IMR-90 (cell line): ENCODE data around the gene AASS. TPM values are rescaled to one million over a fixed set of nuclear protein-coding genes. Genes with fewer than 3 reads are reported as not detected.
A peak's percentile ranks its signal among the peaks of the same experiment; 100 is the strongest.

Experiments used
- ATAC-seq: fragments of 200-7000 bp; cut with Tn5 transposase; 2 replicates; pipeline ENCODE4 v1.9.1; 2020; ENCODE audit warnings: low read depth, mild to moderate bottlenecking, moderate library complexity
- BruUV-seq: library from RNA; stranded (reverse); fragments of 400-500 nt; replicated peaks from 2 replicates; lab custom pipeline; 2021; lab: Mats Ljungman, UMichigan
- CTCF ChIA-PET: fragments of 300-600 bp; formaldehyde crosslinking; extraction: SDS; loops from one replicate; lab custom pipeline; 2021; ENCODE audit warnings: antibody characterized with exemption; lab: Yijun Ruan, JAX
- POLR2A ChIA-PET: fragments of 300-600 bp; sonication (Branson Sonifier 250); formaldehyde crosslinking; loops from one replicate; lab custom pipeline; 2022; ENCODE audit warnings: antibody characterized with exemption; ENCODE audit not compliant: unreplicated experiment; lab: Charles Lee
- DNase-seq: peaks from one replicate; pipeline ENCODE4 v3.0.0; 2013
- H2AFZ ChIP-seq: replicated peaks from 2 replicates; pipeline ENCODE3; 2013; ENCODE audit warnings: low read length, mild to moderate bottlenecking; ENCODE audit not compliant: poor library complexity
- H2AK5ac ChIP-seq: 2 replicates; pipeline ENCODE4 v1.6.1; 2013; ENCODE audit warnings: low read depth, low read length, inconsistent platforms
- H2AK9ac ChIP-seq: replicated peaks from 2 replicates; pipeline ENCODE3; 2013; ENCODE audit warnings: mild to moderate bottlenecking, low read depth, low read length, moderate library complexity; ENCODE audit not compliant: poor library complexity
- H2BK120ac ChIP-seq: 2 replicates; pipeline ENCODE4 v1.6.1; 2013; ENCODE audit warnings: low read depth, low read length, inconsistent platforms
- H2BK15ac ChIP-seq: 3 replicates; pipeline ENCODE4 v1.6.1; 2013; ENCODE audit warnings: low read depth, low read length, inconsistent platforms
- H2BK20ac ChIP-seq: 2 replicates; pipeline ENCODE4 v1.6.1; 2013; ENCODE audit warnings: low read depth, mild to moderate bottlenecking, inconsistent platforms, low read length, moderate library complexity
- H2BK5ac ChIP-seq: 2 replicates; pipeline ENCODE4 v1.6.1; 2013; ENCODE audit warnings: mild to moderate bottlenecking, low read depth, low read length, inconsistent platforms; ENCODE audit not compliant: poor library complexity, severe bottlenecking
- H3K14ac ChIP-seq: replicated peaks from 2 replicates; pipeline ENCODE4 v1.6.1; 2013; ENCODE audit warnings: low read depth, low read length, inconsistent platforms
- H3K18ac ChIP-seq: 2 replicates; pipeline ENCODE4 v1.6.1; 2013; ENCODE audit warnings: low read depth, low read length, control low read depth
- H3K23ac ChIP-seq: 2 replicates; pipeline ENCODE4 v1.6.1; 2013; ENCODE audit warnings: low read depth, low read length, inconsistent platforms
- H3K27ac ChIP-seq: 2 replicates; pipeline ENCODE4 v1.5.1; 2013; ENCODE audit warnings: mild to moderate bottlenecking, control low read depth, low read length; ENCODE audit not compliant: insufficient read depth
- H3K27me3 ChIP-seq: 2 replicates; pipeline ENCODE4 v1.6.1; 2013; ENCODE audit warnings: low read length; ENCODE audit not compliant: control insufficient read depth, insufficient read depth
- H3K36me3 ChIP-seq: 2 replicates; pipeline ENCODE4 v1.6.1; 2013; ENCODE audit warnings: low read length, mixed read lengths; ENCODE audit not compliant: control insufficient read depth, insufficient read depth
- H3K4ac ChIP-seq: 2 replicates; pipeline ENCODE4 v1.6.1; 2013; ENCODE audit warnings: low read depth, low read length, inconsistent platforms
- H3K4me1 ChIP-seq: 2 replicates; pipeline ENCODE4 v1.6.1; 2013; ENCODE audit warnings: low read length, mixed read lengths; ENCODE audit not compliant: control insufficient read depth, insufficient read depth
- H3K4me2 ChIP-seq: 2 replicates; pipeline ENCODE4 v1.6.1; 2013; ENCODE audit warnings: low read depth, mild to moderate bottlenecking, control low read depth, low read length, moderate library complexity
- H3K4me3 ChIP-seq: 2 replicates; pipeline ENCODE4 v1.5.1; 2013; ENCODE audit warnings: low read depth, mild to moderate bottlenecking, control low read depth, low read length, moderate library complexity; ENCODE audit not compliant: insufficient read depth
- H3K56ac ChIP-seq: 2 replicates; pipeline ENCODE4 v1.6.1; 2013; ENCODE audit warnings: low read length, inconsistent platforms; ENCODE audit not compliant: insufficient read depth; ENCODE audit errors: extremely low read depth
- H3K79me1 ChIP-seq, 2 experiments: 2 replicates each; pipeline ENCODE4 v1.6.1; 2013; ENCODE audit warnings: low read length in 2 of 2, inconsistent platforms in 1 of 2, low read depth in 1 of 2
- H3K9ac ChIP-seq: 2 replicates; pipeline ENCODE4 v1.6.1; 2013; ENCODE audit warnings: low read depth, low read length, control low read depth
- H3K9me1 ChIP-seq: 2 replicates; pipeline ENCODE4 v1.6.1; 2013; ENCODE audit warnings: low read length, inconsistent platforms; ENCODE audit not compliant: insufficient read depth
- H3K9me3 ChIP-seq: 2 replicates; pipeline ENCODE4 v1.6.1; 2013; ENCODE audit warnings: low read length; ENCODE audit not compliant: control insufficient read depth, insufficient read depth
- H4K20me1 ChIP-seq: 2 replicates; pipeline ENCODE4 v1.6.1; 2013; ENCODE audit warnings: low read length, inconsistent platforms; ENCODE audit not compliant: insufficient read depth
- H4K5ac ChIP-seq: 2 replicates; pipeline ENCODE4 v1.6.1; 2013; ENCODE audit warnings: mild to moderate bottlenecking, low read depth, low read length, control low read depth
- H4K8ac ChIP-seq, 2 experiments: 2 replicates each; pipeline ENCODE4 v1.6.1; 2013; ENCODE audit warnings: low read depth in 2 of 2, low read length in 2 of 2, control low read depth in 1 of 2, inconsistent platforms in 1 of 2
- H4K91ac ChIP-seq: 2 replicates; pipeline ENCODE4 v1.6.1; 2013; ENCODE audit warnings: low read depth, low read length, inconsistent platforms; ENCODE audit not compliant: insufficient read depth
- BHLHE40 ChIP-seq: fragments of 150-350 bp; IDR thresholded peaks from 2 replicates; pipeline ENCODE4 v1.6.1; 2016; ENCODE audit warnings: mild to moderate bottlenecking, low read depth, low read length
- CHD1 ChIP-seq: IDR thresholded peaks from 2 replicates; pipeline ENCODE4 v1.6.1; 2012; ENCODE audit warnings: low read depth, low read length, improper control_type of control experiment
- CTCF ChIP-seq: conservative IDR thresholded peaks from 2 replicates; pipeline ENCODE4 v1.5.1; 2012; ENCODE audit warnings: mild to moderate bottlenecking, low read depth, low read length, improper control_type of control experiment
- RAD21 ChIP-seq: IDR thresholded peaks from 2 replicates; pipeline ENCODE4 v1.6.1; 2012; ENCODE audit warnings: low read length, improper control_type of control experiment
- SMC3 ChIP-seq: fragments of 150-350 bp; IDR thresholded peaks from 2 replicates; pipeline ENCODE4 v1.6.1; 2016; ENCODE audit warnings: low read depth, mild to moderate bottlenecking, antibody characterized with exemption, low read length, moderate library complexity
- WGBS, 2 experiments: methylation state at CpG; one replicate each; pipeline versions ENCODE4 v1.1.5 to v1.1.7; 2013; ENCODE audit warnings: missing lambda C conversion rate in 2 of 2; ENCODE audit not compliant: insufficient read length in 1 of 2; ENCODE audit errors: extremely low coverage in 2 of 2; 5-methylcytosine and 5-hydroxymethylcytosine counted together
- dilution Hi-C: fragments of 300-500 bp; cut with HindIII; formaldehyde crosslinking; loops from one replicate; pipeline ENCODE4 v1.14.3; 2018; ENCODE audit warnings: low sequenced_read_pairs; ENCODE audit not compliant: unreplicated experiment
- in situ Hi-C: fragments of 300-500 bp; cut with MboI; formaldehyde crosslinking; loops from 3 replicates; pipeline ENCODE4 v1.14.3; 2019; ENCODE audit warnings: low sequenced_read_pairs, inconsistent platforms, mixed read lengths
- intact Hi-C: fragments of 100-400 bp; cut with micrococcal nuclease; formaldehyde crosslinking; loops from 2 replicates; pipeline ENCODE4 v1.10.0; 2022
- polyA plus RNA-seq, 3 experiments: library from polyadenylated mRNA; depleted of rRNA; stranded (reverse); fragments of >200 nt; gene quantifications; 2 replicates each; pipeline ENCODE4 v1.2.3, GENCODE V29; 2012; ENCODE audit warnings: low replicate concordance in 1 of 3
- total RNA-seq: library from RNA; depleted of rRNA; stranded (reverse); fragments of >200 nt; gene quantifications from 2 replicates; pipeline ENCODE4 v1.2.3, GENCODE V29; 2012
- TF ChIP-seq, protein P1 (sequence below): fragments of 150-350 bp; IDR thresholded peaks from 2 replicates; pipeline ENCODE4 v1.6.1; 2017; ENCODE audit warnings: mild to moderate bottlenecking, antibody characterized with exemption, low read length, low read depth

Gene AASS
- total and polyA plus RNA-seq, 2 of the 4 experiments (the other 2 are of a cell fraction), result 6.1 to 12.9 TPM

GRCh38 chr7:122092964-122093797, 50.9 kb downstream of the AASS start:
- Histone ChIP-seq H3K27me3 (no peaks in the 10 kb centered on the region), H3K9me1 (no peaks in the 10 kb centered on the region), H2AFZ (no peak overlapping the region), H3K14ac (no peak overlapping the region), H3K4me3 (no peak overlapping the region), H2BK120ac (no peak overlapping the region), H2AK5ac (no peak overlapping the region), H3K4me2 (no peak overlapping the region), H3K36me3 (peaks cover 5% of the 10 kb centered on the region; the same call in 1 of the 2 replicates), H3K56ac (no peak overlapping the region), H3K79me1 (no peaks in the 10 kb centered on the region), H3K4ac (no peak overlapping the region), H2BK15ac (no peak overlapping the region), H2AK9ac (no peak overlapping the region), H2BK20ac (no peak overlapping the region), H4K5ac (no peak overlapping the region), H3K4me1 (no peaks in the 10 kb centered on the region), H4K20me1 (no peaks in the 10 kb centered on the region), H3K18ac (no peak overlapping the region), H3K9me3 (no peaks in the 10 kb centered on the region), H2BK5ac (no peak overlapping the region), H3K23ac (no peak overlapping the region), H4K91ac (no peak overlapping the region), H3K27ac (no peak overlapping the region), H3K9ac (no peak overlapping the region), H4K8ac (no peak overlapping the region)
- no CpG with 5 or more reads among the region's 6 CpGs for WGBS, 2 experiments
- BruUV-seq, result no TSS peak
- POLR2A ChIA-PET, result no interaction called here
- ATAC-seq (peak; percentile 82), DNase-seq (peak; percentile 82)
- TF ChIP-seq, protein P1, sequence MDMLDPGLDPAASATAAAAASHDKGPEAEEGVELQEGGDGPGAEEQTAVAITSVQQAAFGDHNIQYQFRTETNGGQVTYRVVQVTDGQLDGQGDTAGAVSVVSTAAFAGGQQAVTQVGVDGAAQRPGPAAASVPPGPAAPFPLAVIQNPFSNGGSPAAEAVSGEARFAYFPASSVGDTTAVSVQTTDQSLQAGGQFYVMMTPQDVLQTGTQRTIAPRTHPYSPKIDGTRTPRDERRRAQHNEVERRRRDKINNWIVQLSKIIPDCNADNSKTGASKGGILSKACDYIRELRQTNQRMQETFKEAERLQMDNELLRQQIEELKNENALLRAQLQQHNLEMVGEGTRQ, result no peak
- TF ChIP-seq CTCF, result peak; percentile 79
- TF ChIP-seq SMC3, result peak; percentile 70
- TF ChIP-seq CHD1, result no peak
- peak; percentile 73 for TF ChIP-seq RAD21
- TF ChIP-seq BHLHE40, result no peak
- intact Hi-C loops (loop anchor here (2.0 kb wide), 1 partner anchor 438 kb away; no protein-coding TSS in a partner anchor), in situ Hi-C loops (loop anchor here (10.0 kb wide), 1 partner anchor 442 kb away; no protein-coding TSS in a partner anchor), dilution Hi-C loops (no loop called here)
- CTCF ChIA-PET, result interaction anchor here (0.6 to 1.6 kb wide), 16 partner anchors 10 to 440 kb away, joined by 3 to 12 read pairs (median 5); no protein-coding TSS in a partner anchor
